GM21360 (cell line): ENCODE results near the gene PGM5.
"Not testable (repeated sequence)": the region's sequence is repeated elsewhere in the genome, so short reads cannot be mapped to it uniquely, and the experiment has no call there.

Source experiments
- ATAC-seq: cut with Tn5 transposase; IDR thresholded peaks from one replicate; pipeline ENCODE4 v1.9.1; 2021; ENCODE audit warnings: mild to moderate bottlenecking, moderate library complexity; ENCODE audit not compliant: unreplicated experiment

Gene PGM5

DNA sequence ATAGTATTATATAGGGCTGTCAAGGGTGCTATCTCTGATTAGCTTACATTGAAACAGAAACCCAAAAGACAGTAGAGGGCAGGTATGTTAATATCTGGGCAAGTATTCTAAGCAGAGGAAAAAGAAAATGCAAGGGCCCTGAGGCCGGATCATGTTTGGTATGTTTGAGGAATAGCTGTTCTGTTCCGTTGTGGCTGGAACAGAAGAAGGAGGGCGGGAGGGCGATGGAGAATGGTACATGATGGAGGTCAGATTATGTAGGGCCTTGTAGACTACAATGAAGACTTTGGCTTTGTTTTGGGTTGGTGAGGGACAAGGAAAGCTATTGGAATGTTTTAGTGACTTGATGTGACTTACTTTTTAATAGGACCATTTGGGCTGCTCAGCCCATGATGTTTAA, 19.4 kb downstream of the PGM5 start:
- ATAC-seq: not testable (repeated sequence)

DNA sequence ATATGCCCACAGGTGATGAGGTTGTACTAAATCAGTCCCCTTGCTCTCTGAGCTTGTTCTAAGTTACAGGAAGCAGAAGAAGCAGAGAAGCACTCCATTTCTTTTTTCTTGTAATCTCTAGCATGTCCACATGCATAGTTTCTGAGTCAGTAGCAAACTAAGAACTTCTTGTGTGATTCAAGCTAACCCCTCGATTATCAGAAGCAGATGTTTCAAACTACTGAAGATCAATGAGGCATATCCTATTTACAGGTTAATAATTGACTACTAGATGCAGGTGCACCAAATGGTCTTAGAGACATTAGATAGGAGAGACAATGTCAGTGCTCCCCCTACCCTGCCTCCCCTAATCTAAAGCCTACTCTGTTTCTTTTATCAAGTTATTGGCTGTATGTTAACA, 21.3 kb downstream of the PGM5 start:
- not testable (repeated sequence) for ATAC-seq

DNA sequence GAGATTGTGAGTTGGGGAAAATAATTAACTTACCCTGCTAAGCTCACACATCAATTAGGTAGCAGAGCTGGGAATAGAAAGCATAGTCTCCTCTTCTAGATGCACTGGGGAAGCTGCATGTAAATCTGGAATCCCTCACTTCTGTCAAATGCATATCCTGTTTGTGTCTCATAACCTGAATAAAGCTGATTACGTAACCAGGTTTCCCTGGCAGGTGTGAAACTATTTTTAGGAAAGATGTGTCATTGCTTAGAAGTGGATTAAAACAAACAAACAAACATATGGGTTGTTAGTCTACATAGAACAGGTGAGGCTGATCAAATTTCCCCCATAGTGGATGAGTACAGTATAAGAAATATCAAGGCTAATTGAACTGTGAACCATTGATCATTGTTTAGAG, 27.5 kb downstream of the PGM5 start:
- not testable (repeated sequence) for ATAC-seq

DNA sequence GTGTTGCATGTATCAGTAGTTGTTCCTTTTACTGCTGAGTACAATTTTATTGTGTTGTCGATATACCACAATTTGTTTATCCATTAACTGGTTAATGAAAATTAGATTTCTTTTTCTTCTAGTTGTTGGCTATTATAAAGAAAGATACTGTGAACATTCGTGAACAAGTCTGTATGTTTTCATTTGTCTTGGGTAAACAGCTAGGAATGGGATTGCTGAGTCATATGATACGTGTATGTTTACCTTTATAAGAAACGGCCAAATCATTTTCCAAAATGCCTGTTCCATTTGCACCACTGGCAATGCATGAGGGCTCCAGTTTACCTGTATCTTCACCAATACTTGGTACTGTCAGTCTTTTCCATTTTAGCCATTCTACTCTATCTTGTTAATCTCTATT, 33.1 kb downstream of the PGM5 start:
- not testable (repeated sequence) for ATAC-seq

DNA sequence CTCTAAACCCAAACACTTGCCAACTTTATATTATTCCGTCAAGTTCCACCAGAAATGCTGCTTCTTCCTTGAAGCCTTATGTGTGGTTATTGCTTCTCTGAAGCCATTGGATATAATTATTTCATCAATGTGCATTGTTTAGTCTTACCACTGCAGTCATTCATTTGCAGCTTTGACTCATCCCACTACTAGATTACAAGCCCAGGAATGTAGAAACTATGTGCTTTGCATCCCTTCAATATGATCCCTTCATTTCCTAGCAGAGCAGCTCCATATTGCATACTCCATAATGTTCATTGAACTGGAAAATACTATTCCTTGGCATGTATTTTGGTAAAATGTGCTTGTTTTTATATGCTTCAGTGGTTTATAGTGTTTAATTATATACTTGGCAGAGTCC, 34.3 kb downstream of the PGM5 start:
- ATAC-seq: not testable (repeated sequence)

DNA sequence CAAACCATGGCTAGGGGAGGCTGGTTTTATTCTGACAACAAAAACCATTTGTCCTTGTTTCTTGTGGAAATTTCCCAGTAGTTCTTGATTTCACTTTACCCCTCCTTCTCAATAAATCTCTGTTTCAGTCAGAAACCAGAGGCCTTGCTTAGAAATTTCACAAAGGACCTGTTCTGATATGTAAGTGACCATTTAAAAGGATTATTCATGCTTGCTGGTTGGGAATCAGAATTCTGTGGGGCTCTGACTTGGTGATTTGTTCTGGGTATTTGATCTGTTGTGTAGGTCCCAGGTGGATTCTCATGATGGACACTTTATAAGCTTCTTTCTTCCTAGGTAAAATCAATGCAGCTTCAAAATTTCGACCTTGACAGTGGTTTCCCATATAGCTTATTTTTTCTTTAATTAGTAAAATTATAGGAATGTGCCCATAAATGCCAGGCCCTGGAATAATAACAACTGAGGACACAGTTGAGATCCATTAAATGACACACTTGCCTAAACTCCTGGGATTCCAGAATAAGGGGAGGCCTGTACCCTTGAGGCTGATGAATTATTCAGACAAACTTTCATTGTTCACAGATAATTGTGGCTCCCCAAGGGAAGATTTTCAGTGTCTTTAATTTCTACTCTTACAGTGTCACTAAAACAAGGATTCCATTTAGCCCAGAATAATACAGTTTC, 40.1 kb downstream of the PGM5 start:
- ATAC-seq: not testable (repeated sequence)

DNA sequence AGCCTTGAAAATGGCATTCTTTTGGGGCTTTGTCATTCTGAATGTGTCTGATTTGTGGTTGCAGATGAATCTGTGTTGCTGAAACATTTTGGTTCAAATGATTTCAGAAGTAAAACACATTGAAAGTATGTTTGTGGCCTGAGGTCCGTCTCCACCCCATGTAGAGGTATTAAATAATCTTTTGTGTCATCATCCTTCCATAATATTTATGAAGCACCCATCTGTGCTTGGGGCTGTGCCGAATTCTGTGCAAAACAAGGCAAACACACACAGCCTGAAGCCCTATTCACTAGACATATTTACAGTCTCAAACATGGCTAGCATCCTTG, 40.6 kb downstream of the PGM5 start:
- not testable (repeated sequence) for ATAC-seq

DNA sequence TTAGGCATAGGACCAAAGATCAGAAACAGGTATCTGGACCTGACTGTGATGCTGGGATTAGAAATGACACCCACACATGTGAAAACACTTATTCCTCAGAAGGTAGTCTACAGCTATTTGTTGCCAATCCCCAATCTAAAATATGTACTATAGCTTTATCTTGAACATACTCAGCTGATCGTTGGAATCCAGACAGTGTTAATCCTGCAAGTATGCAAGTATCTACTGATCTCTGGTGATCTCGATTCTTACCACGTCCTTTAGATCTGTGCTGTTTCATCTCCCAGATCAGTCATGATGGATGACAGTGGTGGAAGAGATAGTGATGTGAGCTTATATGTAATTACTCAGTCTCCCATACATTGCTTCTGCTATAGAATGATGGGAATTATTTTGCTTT, 41.4 kb downstream of the PGM5 start:
- ATAC-seq: not testable (repeated sequence)

DNA sequence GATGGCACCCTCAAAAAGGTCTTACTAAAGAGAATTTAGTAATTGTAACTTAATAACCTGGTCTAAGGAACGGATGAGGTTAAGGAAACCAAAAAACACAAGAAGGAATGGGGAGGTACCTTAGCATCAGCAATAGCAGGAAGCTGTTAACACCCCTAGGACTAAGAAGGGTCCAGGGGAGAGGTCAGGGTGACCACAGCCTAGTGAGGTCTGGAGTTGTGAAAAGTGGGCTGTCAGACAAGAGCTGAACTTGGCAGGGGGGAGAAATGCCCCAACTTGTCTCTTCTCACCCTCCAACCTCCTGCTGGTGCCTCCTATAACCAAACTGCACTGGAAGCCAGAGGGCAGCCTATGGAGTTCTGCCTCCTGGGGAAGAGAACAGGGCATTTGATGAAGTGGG, 41.9 kb downstream of the PGM5 start:
- ATAC-seq: not testable (repeated sequence)

DNA sequence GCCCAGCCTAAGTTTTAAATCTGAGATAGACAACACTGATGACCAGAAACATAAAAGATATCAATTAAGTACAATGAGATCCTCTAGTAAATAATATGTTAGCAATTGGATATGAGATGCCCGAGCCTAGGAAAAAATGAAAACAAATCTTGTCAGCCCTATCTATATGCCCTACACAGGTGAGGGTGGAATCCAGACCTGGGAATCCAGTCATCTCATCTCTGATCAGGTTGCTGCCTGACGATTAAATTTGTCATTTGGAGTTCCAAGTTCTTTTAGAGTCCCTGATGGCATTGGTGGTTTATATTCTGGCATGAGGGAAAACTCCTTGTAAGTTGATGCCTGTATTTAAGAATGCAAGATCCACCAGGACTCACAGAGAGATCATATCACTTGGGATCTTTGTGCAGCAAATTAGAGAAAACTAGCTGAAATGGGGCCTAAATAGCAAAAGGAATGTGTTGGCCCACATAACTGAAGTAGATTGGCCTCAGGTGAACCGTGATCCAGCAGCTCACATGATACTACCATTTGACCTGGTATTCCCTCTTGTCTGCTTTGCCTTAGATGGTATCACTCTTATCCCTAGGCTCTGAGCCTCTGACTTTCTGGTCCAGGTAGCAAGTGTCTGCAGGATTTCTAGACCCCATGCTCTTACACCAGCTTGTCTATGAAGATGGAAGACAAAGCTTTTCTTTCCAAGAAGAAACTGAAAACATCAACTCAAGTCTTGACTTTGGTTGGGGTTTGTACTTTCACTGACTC, 48.2 kb downstream of the PGM5 start:
- not testable (repeated sequence) for ATAC-seq

DNA sequence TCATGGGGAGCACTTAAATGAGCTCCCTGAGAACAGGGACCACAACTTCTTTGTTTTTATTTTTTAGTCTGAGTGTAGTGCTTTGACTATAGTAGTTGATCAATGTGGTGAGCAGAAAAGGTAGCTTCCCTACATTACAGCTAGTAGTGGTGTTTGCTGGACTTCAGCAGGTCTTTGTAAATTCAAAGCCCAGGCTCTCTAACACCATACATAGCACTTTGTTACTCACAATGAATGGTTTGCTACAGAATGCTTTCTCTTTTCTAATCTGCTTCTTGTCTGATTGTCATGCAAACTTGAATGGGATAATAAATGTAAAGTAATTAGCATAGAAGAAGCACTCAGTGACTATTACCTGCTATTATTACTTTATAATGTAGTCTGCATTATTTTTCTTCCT, 55.5 kb downstream of the PGM5 start:
- ATAC-seq: not testable (repeated sequence)

DNA sequence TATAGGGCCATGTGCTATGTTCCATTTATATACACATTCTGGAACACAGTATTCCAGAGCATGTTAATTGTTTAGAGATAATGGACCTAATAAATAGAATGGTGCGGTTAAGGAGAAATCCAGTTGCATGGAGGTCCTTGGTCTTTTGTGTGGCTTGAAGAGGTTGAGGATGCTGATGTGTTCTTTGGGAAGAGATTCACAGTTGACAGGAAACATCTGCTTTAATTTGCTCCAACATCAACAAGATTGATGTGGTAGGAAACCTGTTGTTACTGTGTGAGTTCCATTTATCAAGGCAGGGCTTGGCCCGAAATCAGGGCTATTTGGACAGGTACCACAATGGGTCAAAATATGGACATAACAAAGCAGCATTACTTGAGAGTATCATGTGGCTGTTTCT, 56.3 kb downstream of the PGM5 start:
- ATAC-seq: not testable (repeated sequence)

DNA sequence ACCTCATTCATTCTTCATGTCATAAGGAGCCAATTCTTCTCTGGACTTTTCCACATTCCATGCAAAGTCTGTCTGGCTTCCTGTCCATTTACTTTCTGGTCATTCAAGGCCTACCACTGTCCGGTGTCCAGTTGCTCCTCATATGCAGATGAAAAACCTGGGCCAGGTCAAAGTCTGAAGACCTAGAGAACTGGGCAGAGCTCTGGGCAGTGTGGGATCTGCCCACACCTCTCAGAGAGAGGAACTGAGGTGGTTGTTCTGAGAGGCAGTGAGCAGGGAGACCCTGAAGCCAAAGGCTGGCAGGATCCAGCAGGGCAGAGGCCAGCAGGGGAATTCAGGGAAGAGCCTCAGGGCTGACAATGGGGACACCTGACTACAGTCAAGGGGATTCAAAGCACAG, 58.7 kb downstream of the PGM5 start:
- not testable (repeated sequence) for ATAC-seq

DNA sequence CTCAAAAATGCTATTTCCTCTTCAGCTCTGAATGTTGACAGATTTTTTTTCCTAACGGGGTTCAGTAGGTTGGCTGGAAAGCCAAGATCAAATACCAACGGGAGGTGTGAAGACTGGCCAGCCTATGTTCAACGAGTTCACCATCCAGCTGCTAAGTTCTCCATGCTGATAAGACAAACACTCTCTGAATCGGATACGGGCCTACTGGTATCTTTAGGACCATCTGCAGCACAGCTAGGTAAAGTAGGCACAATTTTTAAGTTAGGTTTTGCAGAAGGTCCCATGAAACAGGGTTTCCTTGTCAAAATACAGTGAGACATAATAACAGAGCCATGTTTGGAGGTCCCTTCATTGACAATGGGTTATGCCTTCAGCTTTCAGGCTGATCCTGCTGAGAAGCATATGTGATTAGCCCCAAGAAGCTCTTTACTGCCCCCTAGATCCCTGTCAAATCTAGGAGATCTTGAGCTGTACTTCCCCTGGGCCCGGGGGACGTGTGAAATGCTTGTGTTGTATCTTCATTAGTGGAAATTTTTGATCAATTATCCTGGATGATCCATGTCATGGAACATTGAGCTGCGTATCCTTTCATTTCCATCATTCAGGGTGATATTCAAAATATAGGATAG, 60.6 kb downstream of the PGM5 start:
- ATAC-seq: no peak

DNA sequence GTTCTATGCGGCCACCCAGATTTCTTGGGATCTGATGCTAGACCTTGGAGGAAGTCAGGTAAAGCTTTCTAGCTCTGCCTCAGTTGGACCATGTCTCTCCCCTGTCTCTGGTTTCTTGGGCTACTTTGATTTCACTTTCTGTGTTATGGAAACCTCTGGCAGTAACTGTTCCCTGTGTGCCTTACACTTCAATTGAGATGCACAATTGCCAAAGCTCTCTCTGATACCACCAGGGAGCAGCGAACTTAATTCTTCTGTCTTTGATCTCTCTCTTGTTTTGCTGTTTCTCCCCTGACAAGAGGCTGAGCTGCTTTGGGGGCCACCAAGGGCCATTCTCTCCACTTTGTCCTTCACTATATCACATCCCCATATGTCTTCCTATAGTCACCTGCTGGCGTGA, 61.4 kb downstream of the PGM5 start:
- ATAC-seq: no peak

DNA sequence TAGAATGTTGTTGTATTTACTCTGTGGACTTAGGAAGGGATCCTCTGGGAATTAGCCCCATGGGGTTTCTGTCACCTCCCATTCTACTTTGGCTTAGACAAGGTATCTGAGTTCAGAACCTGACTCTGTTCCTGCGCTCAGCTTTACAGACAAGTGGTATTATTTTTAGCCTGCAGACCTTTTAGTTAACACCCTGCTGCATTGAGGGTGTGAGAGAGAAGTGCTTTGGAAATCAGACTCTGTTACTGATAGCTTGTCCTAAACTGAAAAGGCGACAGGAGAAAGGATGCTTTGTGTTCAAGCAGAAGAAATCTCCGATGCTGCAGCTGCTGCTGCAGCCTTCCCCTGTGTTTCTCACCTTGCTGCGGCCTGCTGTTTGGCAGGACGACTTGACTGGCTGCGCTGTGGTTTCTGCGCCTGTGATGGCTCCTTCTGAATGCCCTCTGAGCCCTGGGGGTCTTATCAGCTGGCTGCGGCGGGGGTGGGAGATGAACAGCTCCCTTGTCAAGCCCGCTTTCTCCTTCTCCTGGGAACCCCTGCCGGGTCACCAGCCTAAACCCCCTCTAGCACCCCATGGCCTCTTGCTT, 61.9 kb downstream of the PGM5 start:
- ATAC-seq: no peak

DNA sequence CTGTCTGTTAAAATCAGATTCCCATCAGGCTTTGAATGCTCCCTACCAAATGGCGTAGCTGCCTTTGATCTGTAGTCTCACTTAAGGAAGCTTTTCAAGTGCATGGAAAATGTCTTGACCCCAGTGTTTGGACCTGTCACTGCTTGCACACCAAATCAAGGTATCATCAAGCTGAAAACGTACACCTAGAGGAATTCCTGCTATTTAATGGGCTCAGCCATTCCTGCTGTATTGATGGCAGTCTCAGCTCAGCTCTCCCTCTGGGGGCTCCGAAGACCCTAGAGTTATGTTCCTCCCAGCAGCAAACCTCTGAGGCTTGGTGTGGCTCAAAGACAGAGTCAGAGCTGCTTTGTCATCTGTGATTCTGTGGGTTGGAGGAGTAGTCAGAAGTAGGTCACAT, 63.5 kb downstream of the PGM5 start:
- ATAC-seq: no peak

DNA sequence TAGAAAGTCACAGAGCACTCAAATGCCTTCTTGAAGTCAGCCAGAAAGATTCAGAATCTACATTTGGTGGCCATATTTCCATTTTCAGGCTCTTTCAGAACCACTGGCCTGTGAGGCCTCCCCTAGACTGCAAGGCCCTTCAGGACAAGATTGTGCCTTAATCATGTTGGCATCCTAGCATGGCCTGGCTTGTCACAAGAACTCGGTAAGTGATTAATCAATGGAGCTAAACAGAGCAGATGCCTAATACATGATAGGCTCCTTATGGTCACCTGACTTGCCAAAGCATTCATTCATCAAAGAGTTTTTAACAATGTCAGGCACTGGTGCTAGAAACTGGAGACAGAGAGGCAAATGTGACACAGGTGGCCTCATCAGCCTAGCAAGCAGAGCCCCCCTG, 70.3 kb downstream of the PGM5 start:
- no peak for ATAC-seq

DNA sequence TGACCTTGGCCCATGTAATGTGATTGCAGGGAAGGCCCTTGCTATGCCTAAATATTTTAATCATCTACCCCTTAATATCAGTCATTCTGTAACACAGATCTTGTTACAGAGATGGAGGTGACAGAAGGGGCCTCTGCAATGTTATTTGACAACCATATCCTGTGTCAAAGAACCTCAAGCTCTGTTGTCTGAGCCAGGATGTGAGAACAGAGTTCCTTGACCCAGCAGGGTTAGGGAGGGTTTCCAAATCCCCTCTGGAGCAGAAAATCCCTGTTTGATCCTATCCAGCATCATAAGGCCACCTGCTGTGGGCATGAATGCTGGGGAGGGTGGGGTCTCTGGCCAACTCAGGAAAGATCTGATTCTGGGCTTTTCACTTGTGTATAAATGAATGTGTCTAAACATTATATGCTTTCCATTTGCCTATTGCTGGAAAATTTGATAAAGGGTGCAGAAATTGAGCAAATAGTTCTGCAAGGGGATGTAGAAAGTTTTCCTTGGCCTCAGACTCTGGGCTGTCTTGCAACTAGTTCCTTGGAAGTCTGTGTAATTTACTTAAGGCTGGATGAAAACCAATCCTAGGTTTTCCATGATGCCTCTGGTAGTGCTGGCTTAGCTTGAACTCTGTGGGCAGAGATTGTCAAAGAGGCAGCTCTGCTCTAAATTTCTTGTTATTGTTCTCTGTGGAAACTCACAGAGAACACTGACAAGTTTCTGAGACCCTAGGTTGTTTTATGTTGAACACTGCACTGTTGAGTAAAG, 71.0 kb downstream of the PGM5 start:
- no peak for ATAC-seq

DNA sequence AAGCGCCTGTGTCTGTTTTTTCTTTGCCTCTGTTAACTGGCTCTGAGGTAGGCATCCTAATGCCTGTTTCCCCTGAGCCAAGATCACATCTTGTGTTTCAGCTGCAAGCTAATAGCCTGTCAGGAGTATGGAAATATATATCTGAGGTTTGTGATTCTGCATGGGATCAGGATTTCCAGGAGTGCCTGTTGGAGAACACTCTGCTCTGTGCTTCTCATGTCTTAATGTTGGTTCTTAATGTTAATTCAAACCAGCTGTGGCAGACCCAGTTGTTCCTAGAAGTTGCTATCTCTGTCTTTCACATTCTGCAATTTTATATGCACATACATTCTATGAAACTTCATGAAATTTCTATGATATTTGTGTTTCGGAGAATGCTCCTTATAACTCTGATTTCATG, 72.1 kb downstream of the PGM5 start:
- ATAC-seq: no peak

DNA sequence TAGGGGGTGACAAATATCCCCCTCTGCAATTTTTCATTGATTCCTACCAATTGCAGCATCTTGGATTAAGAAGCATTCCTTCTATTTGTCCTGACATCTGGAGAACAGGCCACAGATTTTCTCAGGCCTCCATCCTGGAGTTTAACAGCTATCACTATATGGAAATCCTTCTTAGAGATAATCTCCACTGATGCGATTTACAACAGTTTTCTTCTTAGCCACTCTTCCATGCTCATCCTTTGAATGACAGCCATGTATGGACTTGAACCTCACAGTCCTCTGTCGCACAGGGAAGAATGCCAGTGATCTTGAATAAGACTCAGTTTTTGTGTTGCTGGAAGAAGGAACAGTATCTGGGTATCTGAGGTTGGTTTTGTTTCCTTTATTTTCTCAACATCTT, 73.2 kb downstream of the PGM5 start:
- ATAC-seq: no peak
